Measurements from ENCODE around the gene GAL3ST1.
A peak's percentile ranks its signal among the peaks of the same experiment; 100 is the strongest.
"Not testable (repeated sequence)": the region's sequence is repeated elsewhere in the genome, so short reads cannot be mapped to it uniquely, and the experiment has no call there.

GAL3ST1 gene

GRCh38 chr22:30574095-30574981, at the start of gene GAL3ST1:
Gene GAL3ST1 (minus strand): TSS chr22:30574665. CDS start chr22:30557392, 17,273 bp downstream.
- no peak for DNase-seq (ENCODE audit: low read depth)

- not testable (repeated sequence) for DNase-seq (ENCODE audit: low read depth)
These were observed 45.4 kb upstream of the GAL3ST1 start for GRCh38 chr22:30619909-30620308.

- no peak for DNase-seq (ENCODE audit: low read depth)
These were observed 43.4 kb upstream of the GAL3ST1 start for GRCh38 chr22:30617819-30618218.

- DNase-seq (ENCODE audit: low read depth) = no peak
These were observed 41.1 kb upstream of the GAL3ST1 start for GRCh38 chr22:30615543-30615954.

GRCh38 chr22:30614879-30615278, 40.4 kb upstream of the GAL3ST1 start:
- DNase-seq (ENCODE audit: low read depth) = no peak

- DNase-seq (ENCODE audit: low read depth) = no peak
These were observed 39.8 kb upstream of the GAL3ST1 start for GRCh38 chr22:30614268-30614667.

- DNase-seq (ENCODE audit: low read depth) = no peak
These were observed 38.3 kb upstream of the GAL3ST1 start for GRCh38 chr22:30612789-30613188.

- no peak for DNase-seq (ENCODE audit: low read depth)
These were observed 36.7 kb upstream of the GAL3ST1 start for GRCh38 chr22:30611197-30611596.

- DNase-seq (ENCODE audit: low read depth) = no peak
These were observed 35.8 kb upstream of the GAL3ST1 start for GRCh38 chr22:30610299-30610698.

- peak; percentile 49 for DNase-seq (ENCODE audit: low read depth)
These were observed 35.1 kb upstream of the GAL3ST1 start for GRCh38 chr22:30609260-30610185.

GRCh38 chr22:30607939-30608338, 33.5 kb upstream of the GAL3ST1 start:
- no peak for DNase-seq (ENCODE audit: low read depth)

GRCh38 chr22:30607300-30607930, 33.0 kb upstream of the GAL3ST1 start:
- no peak for DNase-seq (ENCODE audit: low read depth)

- DNase-seq (ENCODE audit: low read depth) = peak; percentile 45
These were observed 32.2 kb upstream of the GAL3ST1 start, which contains the start of gene TCN2 for GRCh38 chr22:30606455-30607299. Gene TCN2 (plus strand): TSS chr22:30607174. CDS start chr22:30607332, 158 bp downstream.

GRCh38 chr22:30605449-30606110, 31.1 kb upstream of the GAL3ST1 start:
- no peak for DNase-seq (ENCODE audit: low read depth)

GRCh38 chr22:30604723-30605122, 30.3 kb upstream of the GAL3ST1 start:
- DNase-seq (ENCODE audit: low read depth) = no peak

- DNase-seq (ENCODE audit: low read depth) = no peak
These were observed 29.3 kb upstream of the GAL3ST1 start for GRCh38 chr22:30603801-30604200.

- DNase-seq (ENCODE audit: low read depth) = no peak
These were observed 27.6 kb upstream of the GAL3ST1 start for GRCh38 chr22:30602049-30602448.

- no peak for DNase-seq (ENCODE audit: low read depth)
These were observed 27.0 kb upstream of the GAL3ST1 start for GRCh38 chr22:30601464-30601863.

GRCh38 chr22:30600921-30601320, 26.5 kb upstream of the GAL3ST1 start:
- DNase-seq (ENCODE audit: low read depth) = no peak

- DNase-seq (ENCODE audit: low read depth) = no peak
These were observed 24.5 kb upstream of the GAL3ST1 start for GRCh38 chr22:30598986-30599385.

- DNase-seq (ENCODE audit: low read depth) = no peak
These were observed 22.4 kb upstream of the GAL3ST1 start for GRCh38 chr22:30596886-30597285.

Data from fibroblast of the conjunctiva (primary cell).